HCT116 (cell line): Measurements from ENCODE around the gene TH. TPM values are rescaled to one million over a fixed set of nuclear protein-coding genes. Genes with fewer than 3 reads are reported as not detected.

Experiments used
- ATAC-seq: fragments of 200-7000 bp; cut with Tn5 transposase; 2 replicates; pipeline ENCODE4 v1.9.1; 2020; ENCODE audit warnings: mild to moderate bottlenecking, moderate library complexity
- BruUV-seq: library from RNA; stranded (reverse); fragments of 400-500 nt; replicated peaks from 2 replicates; lab custom pipeline; 2021; lab: Mats Ljungman, UMichigan
- CTCF ChIA-PET: fragments of 300-600 bp; sonication (Branson Sonifier 250); formaldehyde crosslinking; loops from one replicate; lab custom pipeline; 2021; ENCODE audit warnings: antibody characterized with exemption; lab: Charles Lee
- POLR2A ChIA-PET: fragments of 300-600, 350-600 bp; sonication (Branson Sonifier 250); formaldehyde crosslinking; loops from one replicate; lab custom pipeline; 2021; ENCODE audit warnings: antibody characterized with exemption; lab: Charles Lee
- RAD21 ChIA-PET, 2 experiments: fragments of 300-600 bp; sonication (Branson Sonifier 250); formaldehyde crosslinking; loops; one replicate each; lab custom pipeline; 2023; ENCODE audit warnings: low total read pairs in 2 of 2; ENCODE audit not compliant: uncharacterized antibody in 2 of 2, unreplicated experiment in 2 of 2, low non-redundant PET in 1 of 2; lab: Charles Lee
- DNase-seq: peaks from one replicate; pipeline ENCODE4 v3.0.0-alpha.2; 2010; ENCODE audit warnings: low read depth, low spot score
- H2AFZ ChIP-seq: fragments of 200-600 bp; shearing (Covaris generic), sonication (generic); 2 replicates; pipeline ENCODE4 v1.6.1; 2017; ENCODE audit warnings: low read depth, mixed run types, mixed read lengths, antibody characterized with exemption, low read length; ENCODE audit not compliant: poor library complexity, severe bottlenecking
- H3K27ac ChIP-seq: 2 replicates; pipeline ENCODE4 v1.5.1; 2012; ENCODE audit warnings: low read depth, low read length
- H3K27me3 ChIP-seq: fragments of 200-600 bp; sonication (generic); 2 replicates; pipeline ENCODE4 v1.6.1; 2016; ENCODE audit warnings: mixed run types, low read length, mixed read lengths; ENCODE audit not compliant: insufficient read depth
- H3K36me3 ChIP-seq, 2 experiments: fragments of 200-500 bp in 1 of 2; fragments of 200-600 bp in 1 of 2; sonication (Bioruptor generic) in 1 of 2; sonication (generic) in 1 of 2; 2 replicates each; pipeline versions ENCODE4 v1.5.1 to v1.6.1; 2014 to 2016; ENCODE audit warnings: low read length in 2 of 2, inconsistent platforms in 1 of 2, mixed read lengths in 1 of 2, mixed run types in 1 of 2; ENCODE audit not compliant: insufficient read depth in 2 of 2, control insufficient read depth in 1 of 2
- H3K4me1 ChIP-seq, 2 experiments: fragments of 200-600 bp in 1 of 2; sonication (generic) in 1 of 2; 2 replicates each; pipeline versions ENCODE4 v1.5.1 to v1.6.1; 2012 to 2017; ENCODE audit warnings: low read length in 2 of 2, inconsistent platforms in 1 of 2, mild to moderate bottlenecking in 1 of 2, mixed read lengths in 1 of 2, mixed run types in 1 of 2, moderate library complexity in 1 of 2; ENCODE audit not compliant: insufficient read depth in 2 of 2, control insufficient read depth in 1 of 2
- H3K4me2 ChIP-seq: fragments of 200-600 bp; sonication (generic); 2 replicates; pipeline ENCODE4 v1.6.1; 2017; ENCODE audit warnings: mixed run types, low read length, mixed read lengths
- H3K4me3 ChIP-seq, 2 experiments: fragments of 200-600 bp in 1 of 2; sonication (generic) in 1 of 2; replicated peaks in 1 of 2; 2 replicates each; pipeline ENCODE4 v1.5.1; 2011 to 2016; ENCODE audit warnings: low read length in 2 of 2, control low read depth in 1 of 2, low read depth in 1 of 2, mild to moderate bottlenecking in 1 of 2, mixed read lengths in 1 of 2, mixed run types in 1 of 2
- H3K79me2 ChIP-seq: fragments of 200-600 bp; sonication (generic); 2 replicates; pipeline ENCODE4 v1.6.1; 2017; ENCODE audit warnings: mild to moderate bottlenecking, mixed run types, low read length, moderate library complexity, mixed read lengths; ENCODE audit not compliant: insufficient read depth
- H3K9ac ChIP-seq: fragments of 200-600 bp; sonication (generic); 2 replicates; pipeline ENCODE4 v1.6.1; 2016; ENCODE audit warnings: low read length, mixed read lengths
- H3K9me2 ChIP-seq: fragments of 200-600 bp; sonication (generic), shearing (Covaris generic); 2 replicates; pipeline ENCODE4 v1.6.1; 2017; ENCODE audit warnings: mixed run types, mild to moderate bottlenecking, moderate library complexity; ENCODE audit not compliant: insufficient read depth
- H3K9me3 ChIP-seq, 2 experiments: fragments of 200-500 bp in 1 of 2; fragments of 200-600 bp in 1 of 2; sonication (Bioruptor generic) in 1 of 2; sonication (generic) in 1 of 2; 2 replicates each; pipeline ENCODE4 v1.6.1; 2014 to 2017; ENCODE audit warnings: low read length in 2 of 2, mixed read lengths in 2 of 2, inconsistent platforms in 1 of 2, low read depth in 1 of 2, mild to moderate bottlenecking in 1 of 2, mixed run types in 1 of 2, moderate library complexity in 1 of 2; ENCODE audit not compliant: control insufficient read depth in 1 of 2, insufficient read depth in 1 of 2
- H4K20me1 ChIP-seq: fragments of 200-600 bp; sonication (generic), shearing (Covaris generic); 2 replicates; pipeline ENCODE4 v1.6.1; 2017; ENCODE audit warnings: mixed run types, mild to moderate bottlenecking, moderate library complexity; ENCODE audit not compliant: insufficient read depth
- CBX3 ChIP-seq: IDR thresholded peaks from 2 replicates; pipeline ENCODE4 v1.6.1; 2012; ENCODE audit warnings: low read depth
- CEBPB ChIP-seq: IDR thresholded peaks from 2 replicates; pipeline ENCODE4 v1.6.1; 2012; ENCODE audit warnings: low read depth
- ELF1 ChIP-seq: IDR thresholded peaks from 2 replicates; pipeline ENCODE4 v1.6.1; 2012; ENCODE audit warnings: low read depth, borderline replicate concordance
- EZH2 ChIP-seq: fragments of 200-600 bp; sonication (generic); IDR thresholded peaks from 2 replicates; pipeline ENCODE4 v1.6.1; 2017; ENCODE audit warnings: antibody characterized with exemption, mixed run types
- FOSL1 ChIP-seq: IDR thresholded peaks from 2 replicates; pipeline ENCODE4 v1.6.1; 2012; ENCODE audit warnings: low read depth
- JUND ChIP-seq: IDR thresholded peaks from 2 replicates; pipeline ENCODE4 v1.6.1; 2012
- RAD21 ChIP-seq: IDR thresholded peaks from 2 replicates; pipeline ENCODE4 v1.6.1; 2012; ENCODE audit warnings: low read depth, mild to moderate bottlenecking
- SP1 ChIP-seq: IDR thresholded peaks from 2 replicates; pipeline ENCODE4 v1.6.1; 2012; ENCODE audit warnings: low read depth
- SRF ChIP-seq: IDR thresholded peaks from 2 replicates; pipeline ENCODE4 v1.6.1; 2012; ENCODE audit warnings: low read depth
- YY1 ChIP-seq: IDR thresholded peaks from 2 replicates; pipeline ENCODE4 v1.6.1; 2011; ENCODE audit warnings: low read length, low read depth, moderate library complexity, mild to moderate bottlenecking; ENCODE audit not compliant: insufficient replicate concordance; ENCODE audit errors: extremely low read depth
- ZFX ChIP-seq: fragments of 450-650 bp; IDR thresholded peaks from 2 replicates; pipeline ENCODE4 v1.6.1; 2017
- ZNF274 ChIP-seq: fragments of 200-500 bp; sonication (Bioruptor generic); IDR thresholded peaks from 2 replicates; pipeline ENCODE4 v1.6.1; 2014; ENCODE audit warnings: mild to moderate bottlenecking, low read depth, low read length, inconsistent platforms
- intact Hi-C: fragments of 100-400 bp; cut with micrococcal nuclease; formaldehyde crosslinking; loops from 2 replicates; pipeline ENCODE4 v1.10.0; 2022
- total RNA-seq: library from RNA; stranded (reverse); gene quantifications from one replicate; pipeline ENCODE4 v1.2.1, GENCODE V29; 2021; ENCODE audit not compliant: unreplicated experiment
- TF ChIP-seq, protein P1 (sequence below): IDR thresholded peaks from 2 replicates; pipeline ENCODE4 v1.6.1; 2011; ENCODE audit warnings: mild to moderate bottlenecking, low read length, moderate library complexity; ENCODE audit not compliant: insufficient replicate concordance; ENCODE audit errors: extremely low read depth
- TF ChIP-seq, protein P2 (sequence below), 3 experiments: fragments of 200-600 bp in 1 of 3; sonication (generic) in 1 of 3; IDR thresholded peaks in 2 of 3; conservative IDR thresholded peaks in 1 of 3; 2 replicates each; pipeline ENCODE4 v1.5.1; 2012 to 2017; ENCODE audit warnings: low read depth in 2 of 3, low read length in 2 of 3, antibody characterized with exemption in 1 of 3, borderline replicate concordance in 1 of 3, control low read depth in 1 of 3, mild to moderate bottlenecking in 1 of 3, mixed read lengths in 1 of 3, mixed run types in 1 of 3, moderate library complexity in 1 of 3; ENCODE audit not compliant: insufficient read depth in 1 of 3
- TF ChIP-seq, protein P3 (sequence below): IDR thresholded peaks from 2 replicates; pipeline ENCODE4 v1.6.1; 2012; ENCODE audit warnings: low read depth
- TF ChIP-seq, protein P4 (sequence below): IDR thresholded peaks from 2 replicates; pipeline ENCODE4 v1.6.1; 2012

Gene TH
- total RNA-seq, 1 experiment from 2014 or later, result not detected

- TF ChIP-seq JUND, result no peak
- TF ChIP-seq SP1, result no peak
- no peak for TF ChIP-seq ELF1
- TF ChIP-seq, protein P1, sequence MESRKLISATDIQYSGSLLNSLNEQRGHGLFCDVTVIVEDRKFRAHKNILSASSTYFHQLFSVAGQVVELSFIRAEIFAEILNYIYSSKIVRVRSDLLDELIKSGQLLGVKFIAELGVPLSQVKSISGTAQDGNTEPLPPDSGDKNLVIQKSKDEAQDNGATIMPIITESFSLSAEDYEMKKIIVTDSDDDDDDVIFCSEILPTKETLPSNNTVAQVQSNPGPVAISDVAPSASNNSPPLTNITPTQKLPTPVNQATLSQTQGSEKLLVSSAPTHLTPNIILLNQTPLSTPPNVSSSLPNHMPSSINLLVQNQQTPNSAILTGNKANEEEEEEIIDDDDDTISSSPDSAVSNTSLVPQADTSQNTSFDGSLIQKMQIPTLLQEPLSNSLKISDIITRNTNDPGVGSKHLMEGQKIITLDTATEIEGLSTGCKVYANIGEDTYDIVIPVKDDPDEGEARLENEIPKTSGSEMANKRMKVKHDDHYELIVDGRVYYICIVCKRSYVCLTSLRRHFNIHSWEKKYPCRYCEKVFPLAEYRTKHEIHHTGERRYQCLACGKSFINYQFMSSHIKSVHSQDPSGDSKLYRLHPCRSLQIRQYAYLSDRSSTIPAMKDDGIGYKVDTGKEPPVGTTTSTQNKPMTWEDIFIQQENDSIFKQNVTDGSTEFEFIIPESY, result no peak
Observed at GRCh38 chr11:2148595-2148994, 23.0 kb downstream of the TH start (continued).

GRCh38 chr11:2147391-2147790 lies 24.2 kb downstream of the TH start:
- Histone ChIP-seq H2AFZ (no peak overlapping the region), H3K27me3 (no peaks in the 10 kb centered on the region; the same call in 1 of the 2 replicates), H3K4me1 (peaks cover 0 to 11% of the 10 kb centered on the region in 2 experiments; a peak in 1 of 4 replicates), H3K36me3 (no peaks in the 10 kb centered on the region), H3K9me3 (no peaks in the 10 kb centered on the region), H3K9ac (no peak overlapping the region), H3K27ac (no peak overlapping the region), H3K4me2 (no peak overlapping the region), H3K79me2 (no peaks in the 10 kb centered on the region), H3K9me2 (no peaks in the 10 kb centered on the region), H3K4me3 (no peak overlapping the region), H4K20me1 (no peaks in the 10 kb centered on the region)
- RAD21 ChIA-PET, result no interaction called here
- POLR2A ChIA-PET, result no interaction called here
- intact Hi-C loops, result no loop called here
- no peak for ATAC-seq
- BruUV-seq, result no TSS peak
- CTCF ChIA-PET, result interaction anchor here (1.0 to 11.5 kb wide), 3 partner anchors 9 to 265 kb away, joined by 4 to 351 read pairs (median 9); no protein-coding TSS in a partner anchor
- DNase-seq, result no peak
- TF ChIP-seq RAD21 (no peak), SP1 (no peak), ZNF274 (no peak), ELF1 (no peak), FOSL1 (no peak), SRF (no peak), EZH2 (no peak), CEBPB (no peak), YY1 (no peak), ZFX (no peak), CBX3 (no peak)
- TF ChIP-seq, protein P1, result no peak
- TF ChIP-seq, protein P2, sequence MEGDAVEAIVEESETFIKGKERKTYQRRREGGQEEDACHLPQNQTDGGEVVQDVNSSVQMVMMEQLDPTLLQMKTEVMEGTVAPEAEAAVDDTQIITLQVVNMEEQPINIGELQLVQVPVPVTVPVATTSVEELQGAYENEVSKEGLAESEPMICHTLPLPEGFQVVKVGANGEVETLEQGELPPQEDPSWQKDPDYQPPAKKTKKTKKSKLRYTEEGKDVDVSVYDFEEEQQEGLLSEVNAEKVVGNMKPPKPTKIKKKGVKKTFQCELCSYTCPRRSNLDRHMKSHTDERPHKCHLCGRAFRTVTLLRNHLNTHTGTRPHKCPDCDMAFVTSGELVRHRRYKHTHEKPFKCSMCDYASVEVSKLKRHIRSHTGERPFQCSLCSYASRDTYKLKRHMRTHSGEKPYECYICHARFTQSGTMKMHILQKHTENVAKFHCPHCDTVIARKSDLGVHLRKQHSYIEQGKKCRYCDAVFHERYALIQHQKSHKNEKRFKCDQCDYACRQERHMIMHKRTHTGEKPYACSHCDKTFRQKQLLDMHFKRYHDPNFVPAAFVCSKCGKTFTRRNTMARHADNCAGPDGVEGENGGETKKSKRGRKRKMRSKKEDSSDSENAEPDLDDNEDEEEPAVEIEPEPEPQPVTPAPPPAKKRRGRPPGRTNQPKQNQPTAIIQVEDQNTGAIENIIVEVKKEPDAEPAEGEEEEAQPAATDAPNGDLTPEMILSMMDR (IDR thresholded peaks at IDR 0.05 in 2 of 3, conservative IDR thresholded peaks at IDR 0.05 in 1 of 3; ENCODE audit: borderline replicate concordance in 1 of 3, insufficient read depth in 1 of 3, low read depth in 2 of 3, low read length in 2 of 3), result no peak
- TF ChIP-seq, protein P3, sequence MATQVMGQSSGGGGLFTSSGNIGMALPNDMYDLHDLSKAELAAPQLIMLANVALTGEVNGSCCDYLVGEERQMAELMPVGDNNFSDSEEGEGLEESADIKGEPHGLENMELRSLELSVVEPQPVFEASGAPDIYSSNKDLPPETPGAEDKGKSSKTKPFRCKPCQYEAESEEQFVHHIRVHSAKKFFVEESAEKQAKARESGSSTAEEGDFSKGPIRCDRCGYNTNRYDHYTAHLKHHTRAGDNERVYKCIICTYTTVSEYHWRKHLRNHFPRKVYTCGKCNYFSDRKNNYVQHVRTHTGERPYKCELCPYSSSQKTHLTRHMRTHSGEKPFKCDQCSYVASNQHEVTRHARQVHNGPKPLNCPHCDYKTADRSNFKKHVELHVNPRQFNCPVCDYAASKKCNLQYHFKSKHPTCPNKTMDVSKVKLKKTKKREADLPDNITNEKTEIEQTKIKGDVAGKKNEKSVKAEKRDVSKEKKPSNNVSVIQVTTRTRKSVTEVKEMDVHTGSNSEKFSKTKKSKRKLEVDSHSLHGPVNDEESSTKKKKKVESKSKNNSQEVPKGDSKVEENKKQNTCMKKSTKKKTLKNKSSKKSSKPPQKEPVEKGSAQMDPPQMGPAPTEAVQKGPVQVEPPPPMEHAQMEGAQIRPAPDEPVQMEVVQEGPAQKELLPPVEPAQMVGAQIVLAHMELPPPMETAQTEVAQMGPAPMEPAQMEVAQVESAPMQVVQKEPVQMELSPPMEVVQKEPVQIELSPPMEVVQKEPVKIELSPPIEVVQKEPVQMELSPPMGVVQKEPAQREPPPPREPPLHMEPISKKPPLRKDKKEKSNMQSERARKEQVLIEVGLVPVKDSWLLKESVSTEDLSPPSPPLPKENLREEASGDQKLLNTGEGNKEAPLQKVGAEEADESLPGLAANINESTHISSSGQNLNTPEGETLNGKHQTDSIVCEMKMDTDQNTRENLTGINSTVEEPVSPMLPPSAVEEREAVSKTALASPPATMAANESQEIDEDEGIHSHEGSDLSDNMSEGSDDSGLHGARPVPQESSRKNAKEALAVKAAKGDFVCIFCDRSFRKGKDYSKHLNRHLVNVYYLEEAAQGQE, result no peak
- TF ChIP-seq, protein P4, sequence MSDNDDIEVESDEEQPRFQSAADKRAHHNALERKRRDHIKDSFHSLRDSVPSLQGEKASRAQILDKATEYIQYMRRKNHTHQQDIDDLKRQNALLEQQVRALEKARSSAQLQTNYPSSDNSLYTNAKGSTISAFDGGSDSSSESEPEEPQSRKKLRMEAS, result no peak
